PC-3 (cell line): ENCODE measurements around the gene ODAD2. TPM values are rescaled to one million over a fixed set of nuclear protein-coding genes. Genes with fewer than 3 reads are reported as not detected.

Source experiments
- ATAC-seq: fragments of 200-7000 bp; cut with Tn5 transposase; 2 replicates; pipeline ENCODE4 v1.9.1; 2020; ENCODE audit warnings: mild to moderate bottlenecking, moderate library complexity
- BruUV-seq: library from RNA; stranded (reverse); fragments of 400-500 nt; replicated peaks from 2 replicates; lab custom pipeline; 2021; lab: Mats Ljungman, UMichigan
- CTCF ChIA-PET: fragments of 300-600 bp; sonication (Branson Sonifier 250); formaldehyde crosslinking; loops from one replicate; lab custom pipeline; 2022; ENCODE audit warnings: antibody characterized with exemption; lab: Charles Lee
- POLR2A ChIA-PET: fragments of 300-600 bp; sonication (Branson Sonifier 250); formaldehyde crosslinking; loops from one replicate; lab custom pipeline; 2022; ENCODE audit warnings: antibody characterized with exemption; ENCODE audit not compliant: unreplicated experiment; lab: Charles Lee
- DNase-seq: peaks from one replicate; pipeline ENCODE4 v3.0.0-alpha.2; 2015
- H2AFZ ChIP-seq: fragments of 300-600 bp; sonication (generic); 2 replicates; pipeline ENCODE4 v1.6.0; 2016; ENCODE audit warnings: antibody characterized with exemption, low read length
- H3F3A ChIP-seq: fragments of 300-600 bp; sonication (generic); one replicate; pipeline ENCODE4 v1.6.0; 2017; ENCODE audit warnings: antibody characterized with exemption, low read length, control low read depth, mild to moderate bottlenecking; ENCODE audit not compliant: unreplicated experiment
- H3K27ac ChIP-seq: fragments of 300-600 bp; sonication (generic); 2 replicates; pipeline ENCODE4 v1.5.1; 2016; ENCODE audit warnings: mild to moderate bottlenecking, low read length
- H3K27me3 ChIP-seq: fragments of 300-600 bp; sonication (generic); 2 replicates; pipeline ENCODE4 v1.6.1; 2016; ENCODE audit warnings: low read length, mixed read lengths
- H3K36me3 ChIP-seq: fragments of 300-600 bp; sonication (generic); 2 replicates; pipeline ENCODE4 v1.6.1; 2016; ENCODE audit warnings: low read depth, mixed run types, low read length, mixed read lengths
- H3K4me1 ChIP-seq: fragments of 300-600 bp; sonication (generic); 2 replicates; pipeline ENCODE4 v1.5.1; 2016; ENCODE audit warnings: low read length; ENCODE audit not compliant: insufficient read depth
- H3K4me2 ChIP-seq: fragments of 300-600 bp; sonication (generic); 2 replicates; pipeline ENCODE4 v1.6.0; 2016; ENCODE audit warnings: low read length
- H3K4me3 ChIP-seq: fragments of 300-600 bp; sonication (generic); 2 replicates; pipeline ENCODE4 v1.5.1; 2016; ENCODE audit warnings: mild to moderate bottlenecking, low read length, mixed read lengths
- H3K79me2 ChIP-seq: fragments of 300-600 bp; sonication (generic); 2 replicates; pipeline ENCODE4 v1.6.1; 2017; ENCODE audit warnings: low read length, mixed read lengths
- H3K9ac ChIP-seq: fragments of 300-600 bp; sonication (generic); 2 replicates; pipeline ENCODE4 v1.6.0; 2016; ENCODE audit warnings: mild to moderate bottlenecking, low read length
- H3K9me2 ChIP-seq: fragments of 300-600 bp; sonication (generic); replicated peaks from 2 replicates; pipeline ENCODE4 v1.6.1; 2016; ENCODE audit warnings: mixed run types, low read length, mixed read lengths
- H3K9me3 ChIP-seq: fragments of 300-600 bp; sonication (generic); 2 replicates; pipeline ENCODE4 v1.6.1; 2016; ENCODE audit warnings: low read length, mixed read lengths
- H4K20me1 ChIP-seq: fragments of 300-600 bp; sonication (generic); 2 replicates; pipeline ENCODE4 v1.6.1; 2016; ENCODE audit warnings: low read length, mixed read lengths
- CTCF ChIP-seq: fragments of 300-600 bp; sonication (generic); conservative IDR thresholded peaks from 2 replicates; pipeline ENCODE4 v1.5.1; 2017; ENCODE audit warnings: antibody characterized with exemption, low read depth, mild to moderate bottlenecking, low read length
- EZH2 ChIP-seq: fragments of 300-600 bp; sonication (generic); IDR thresholded peaks from one replicate; pipeline ENCODE4 v1.6.1; 2017; ENCODE audit warnings: antibody characterized with exemption, mild to moderate bottlenecking, low read length; ENCODE audit not compliant: unreplicated experiment
- EZH2phosphoT487 ChIP-seq: fragments of 300-600 bp; sonication (generic); IDR thresholded peaks from 2 replicates; pipeline ENCODE4 v1.6.1; 2018; ENCODE audit warnings: mild to moderate bottlenecking, antibody characterized with exemption, low read length, borderline replicate concordance
- intact Hi-C: fragments of 100-400 bp; cut with micrococcal nuclease; formaldehyde crosslinking; loops from 2 replicates; pipeline ENCODE4 v1.9.0; 2023
- total RNA-seq: library from RNA; depleted of rRNA; stranded (reverse); fragments of >200 nt; gene quantifications from 2 replicates; pipeline ENCODE4 v1.2.3, GENCODE V29; 2014

Gene ODAD2
- total RNA-seq, 1 experiment from 2014 or later = 2.1 TPM

- H3K9me2 ChIP-seq = no peaks in the 10 kb centered on the region
- TF ChIP-seq EZH2 (no peak), CTCF (peak; percentile 42), EZH2phosphoT487 (no peak)
- H4K20me1 ChIP-seq = no peaks in the 10 kb centered on the region
- H3K27ac ChIP-seq = no peak overlapping the region
- POLR2A ChIA-PET = no interaction called here
- no peak overlapping the region for H3K9ac ChIP-seq
- intact Hi-C loops = loop anchor here (10.0 kb wide), 2 partner anchors 310 to 380 kb away; no protein-coding TSS in a partner anchor
- H3K4me1 ChIP-seq = peaks cover 13% of the 10 kb centered on the region
- H3K9me3 ChIP-seq = no peaks in the 10 kb centered on the region
- H3K27me3 ChIP-seq = no peaks in the 10 kb centered on the region
- DNase-seq = peak; percentile 52
- H2AFZ ChIP-seq = no peak overlapping the region
- no peak overlapping the region for H3K4me2 ChIP-seq
- ATAC-seq = peak; percentile 60
- CTCF ChIA-PET = no interaction called here
- H3K79me2 ChIP-seq = no peaks in the 10 kb centered on the region
- BruUV-seq = no TSS peak
- H3K36me3 ChIP-seq = no peaks in the 10 kb centered on the region
- no peaks in the 10 kb centered on the region for H3F3A ChIP-seq
- no peak overlapping the region for H3K4me3 ChIP-seq
Observed at GRCh38 chr10:27865221-27865635, 133.7 kb downstream of the ODAD2 start.

- Histone ChIP-seq H3K27ac (no peak overlapping the region), H3K79me2 (no peaks in the 10 kb centered on the region), H3K9ac (no peak overlapping the region), H3F3A (no peaks in the 10 kb centered on the region), H2AFZ (no peak overlapping the region), H3K9me3 (no peaks in the 10 kb centered on the region), H3K27me3 (no peaks in the 10 kb centered on the region), H3K4me2 (no peak overlapping the region), H3K36me3 (no peaks in the 10 kb centered on the region), H3K4me3 (no peak overlapping the region), H4K20me1 (no peaks in the 10 kb centered on the region), H3K9me2 (no peaks in the 10 kb centered on the region), H3K4me1 (peaks cover 13% of the 10 kb centered on the region)
- POLR2A ChIA-PET = interaction anchor here (0.5 kb wide), 1 partner anchor 262 kb away, joined by 18 read pairs; no protein-coding TSS in a partner anchor
- DNase-seq = no peak
- ATAC-seq = no peak
- CTCF ChIA-PET = no interaction called here
- no peak for TF ChIP-seq CTCF
- TF ChIP-seq EZH2phosphoT487 = no peak
- no peak for TF ChIP-seq EZH2
- intact Hi-C loops = loop anchor here (10.0 kb wide), 2 partner anchors 313 to 383 kb away; no protein-coding TSS in a partner anchor
- BruUV-seq = no TSS peak
Observed at GRCh38 chr10:27861781-27862180, 137.1 kb downstream of the ODAD2 start.

- H3K9me3 ChIP-seq = no peaks in the 10 kb centered on the region
- H3K9me2 ChIP-seq = no peaks in the 10 kb centered on the region
- no peaks in the 10 kb centered on the region for H4K20me1 ChIP-seq
- CTCF ChIA-PET = no interaction called here
- no peak for ATAC-seq
- POLR2A ChIA-PET = no interaction called here
- H3K36me3 ChIP-seq = no peaks in the 10 kb centered on the region
- no peaks in the 10 kb centered on the region for H3F3A ChIP-seq
- H3K27me3 ChIP-seq = no peaks in the 10 kb centered on the region
- no peak overlapping the region for H3K4me2 ChIP-seq
- H3K4me3 ChIP-seq = no peak overlapping the region
- H3K4me1 ChIP-seq = no peaks in the 10 kb centered on the region
- no peak overlapping the region for H3K27ac ChIP-seq
- no TSS peak for BruUV-seq
- H2AFZ ChIP-seq = no peak overlapping the region
- TF ChIP-seq CTCF (no peak), EZH2 (no peak), EZH2phosphoT487 (no peak)
- H3K79me2 ChIP-seq = no peaks in the 10 kb centered on the region
- H3K9ac ChIP-seq = no peak overlapping the region
- intact Hi-C loops = no loop called here
- no peak for DNase-seq
Observed at GRCh38 chr10:27857616-27858015, 141.3 kb downstream of the ODAD2 start.
